Kidney (tissue), 14 donors: ENCODE data around the gene RUNX1. TPM values are rescaled to one million over a fixed set of nuclear protein-coding genes. Genes with fewer than 3 reads are reported as not detected.

ENCODE experiments used
- DNase-seq, 5 donors: peaks; one replicate each; pipeline ENCODE4 v3.0.0-alpha.2; 2013 to 2020
- FAIRE-seq: peaks from 2 replicates; lab custom pipeline; 2012; peaks lifted over from hg19 to GRCh38; lab: Jason Lieb, UNC
- H3K27ac ChIP-seq, 2 donors: one replicate each; pipeline ENCODE4 v1.7.0; 2013; ENCODE audit warnings: low read depth in 2 of 2, low read length in 2 of 2, inconsistent platforms in 1 of 2
- H3K27me3 ChIP-seq: one replicate; pipeline ENCODE4 v1.7.1; 2013; ENCODE audit warnings: low read length, inconsistent platforms; ENCODE audit not compliant: control insufficient read depth, insufficient read depth
- H3K36me3 ChIP-seq, 3 donors: one replicate each; pipeline versions ENCODE4 v1.7.0 to v1.7.1; 2013; ENCODE audit warnings: low read length in 3 of 3, control low read depth in 1 of 3, inconsistent platforms in 1 of 3; ENCODE audit not compliant: insufficient read depth in 3 of 3, control insufficient read depth in 2 of 3
- H3K4me1 ChIP-seq, 3 donors: one replicate each; pipeline versions ENCODE4 v1.7.0 to v1.7.1; 2013; ENCODE audit warnings: low read length in 3 of 3, inconsistent platforms in 1 of 3, low read depth in 1 of 3; ENCODE audit not compliant: control insufficient read depth in 2 of 3, insufficient read depth in 2 of 3
- H3K4me3 ChIP-seq, 3 donors: one replicate each; pipeline versions ENCODE4 v1.7.0 to v1.8.1; 2013; ENCODE audit warnings: low read length in 3 of 3, control low read depth in 1 of 3, inconsistent platforms in 1 of 3
- H3K9ac ChIP-seq, 3 donors: one replicate each; pipeline versions ENCODE4 v1.7.0 to v1.7.1; 2013; ENCODE audit warnings: low read length in 3 of 3, control low read depth in 1 of 3, inconsistent platforms in 1 of 3
- H3K9me3 ChIP-seq, 3 donors: one replicate each; pipeline versions ENCODE4 v1.7.0 to v1.7.1; 2013; ENCODE audit warnings: low read length in 3 of 3, control low read depth in 1 of 3, inconsistent platforms in 1 of 3; ENCODE audit not compliant: control insufficient read depth in 2 of 3, insufficient read depth in 1 of 3
- CTCF ChIP-seq: IDR thresholded peaks from 3 replicates; pipeline ENCODE4 v1.5.1; 2012; ENCODE audit warnings: mild to moderate bottlenecking, moderate library complexity, borderline replicate concordance; ENCODE audit not compliant: insufficient read depth; ENCODE audit errors: extremely low read depth
- intact Hi-C: fragments of 100-400 bp; cut with DNase I; formaldehyde crosslinking; loops from one replicate; pipeline ENCODE4 v1.11.1; 2022
- polyA plus RNA-seq: library from polyadenylated mRNA; stranded (reverse); fragments of 350-450 nt; fragmentation: Illumina TruSeq; extraction: RNeasy Lipid Tissue Mini Kit (QIAGEN cat#74804); gene quantifications from one replicate; pipeline ENCODE4 v1.2.3, GENCODE V29; 2014; ENCODE audit warnings: low read depth, low replicate concordance; ENCODE audit not compliant: insufficient read depth
- total RNA-seq: library from RNA; stranded (reverse); fragmentation: NEBNext Ultra II Directional; extraction: Animal tissue kit (Norgen Biotek cat#: 25700); gene quantifications from one replicate; pipeline ENCODE4 v1.2.1, GENCODE V29; 2021
- donor health status: control.
- donor health status: control.
- donor health status: control.
- donor health status: control.
- donor health status: control.
- donor health status: DM: yes; HTN: yes; CAD: no.
- donor health status: Normal renal cell carcinoma (clear cell type).

The RUNX1 gene
- total and polyA plus RNA-seq, 2 donors from 2014 or later: 1.3 to 58.0 TPM

GRCh38 chr21:34825948-34826548, 223.1 kb downstream of the RUNX1 start:
- Histone ChIP-seq H3K36me3 (no peaks in the 10 kb centered on the region), H3K4me3 (no peak overlapping the region), H3K4me1 (no peaks in the 10 kb centered on the region), H3K9me3 (no peaks in the 10 kb centered on the region), H3K27me3 (no peaks in the 10 kb centered on the region), H3K27ac (no peak overlapping the region), H3K9ac (no peak overlapping the region)
- DNase-seq (no peak), FAIRE-seq (no peak)
- no peak for TF ChIP-seq CTCF
- intact Hi-C loops: no loop called here

- H3K9me3 ChIP-seq: no peaks in the 10 kb centered on the region
- H3K36me3 ChIP-seq: no peaks in the 10 kb centered on the region
- H3K4me1 ChIP-seq: no peaks in the 10 kb centered on the region
- DNase-seq (no peak), FAIRE-seq (no peak)
- no peak overlapping the region for H3K4me3 ChIP-seq
- TF ChIP-seq CTCF: no peak
- no peak overlapping the region for H3K9ac ChIP-seq
- intact Hi-C loops: no loop called here
- H3K27me3 ChIP-seq: no peaks in the 10 kb centered on the region
- no peak overlapping the region for H3K27ac ChIP-seq
Measured at GRCh38 chr21:34825101-34825500, 224.0 kb downstream of the RUNX1 start.

DNA sequence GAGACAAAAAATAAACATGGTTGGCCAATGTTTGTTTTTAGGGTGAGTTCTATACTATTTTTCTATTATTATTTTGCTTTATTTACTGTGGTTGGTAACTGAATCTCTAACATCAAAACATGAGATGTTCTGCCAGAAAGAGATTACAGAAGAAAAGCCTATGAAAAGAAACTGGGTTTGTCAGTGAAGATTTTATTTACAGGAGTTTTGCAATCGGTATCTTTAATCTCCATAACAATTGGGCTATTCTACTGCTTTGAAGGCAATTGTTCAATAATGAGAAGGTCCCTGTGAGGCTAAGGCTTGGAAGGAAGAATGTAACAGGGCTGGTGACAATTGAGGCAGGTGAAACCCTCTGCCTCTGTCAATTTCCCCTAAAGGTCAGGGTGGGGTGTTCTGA, 224.8 kb downstream of the RUNX1 start:
- Histone ChIP-seq H3K27me3 (no peaks in the 10 kb centered on the region), H3K9ac (no peak overlapping the region), H3K4me3 (no peak overlapping the region), H3K4me1 (no peaks in the 10 kb centered on the region), H3K27ac (no peak overlapping the region), H3K9me3 (no peaks in the 10 kb centered on the region), H3K36me3 (no peaks in the 10 kb centered on the region)
- intact Hi-C loops: no loop called here
- no peak for FAIRE-seq
- no peak for TF ChIP-seq CTCF
- no peak for DNase-seq

DNA sequence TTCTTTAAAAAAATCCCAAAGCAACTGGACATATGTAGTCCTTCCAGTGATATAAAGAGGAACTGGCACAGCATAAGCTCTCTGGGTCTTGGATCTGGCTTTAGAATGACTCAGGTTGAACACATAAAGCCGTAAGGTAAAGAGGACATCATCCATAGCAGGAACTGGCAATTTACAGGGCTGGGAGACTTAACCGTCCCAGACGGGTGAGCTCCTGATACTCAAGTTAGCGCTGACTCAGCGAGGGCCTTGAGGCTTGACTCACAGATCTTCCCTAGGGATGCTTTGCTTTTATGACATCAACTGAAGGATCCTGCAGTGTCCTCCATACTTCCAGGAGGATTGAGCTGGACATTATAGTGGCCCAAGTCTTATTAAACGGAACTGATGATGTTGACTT, 226.2 kb downstream of the RUNX1 start:
- intact Hi-C loops: no loop called here
- no peak overlapping the region for H3K27ac ChIP-seq
- H3K4me3 ChIP-seq: no peak overlapping the region
- H3K27me3 ChIP-seq: no peaks in the 10 kb centered on the region
- H3K9me3 ChIP-seq: no peaks in the 10 kb centered on the region
- H3K9ac ChIP-seq: no peak overlapping the region
- no peak for DNase-seq
- no peaks in the 10 kb centered on the region for H3K36me3 ChIP-seq
- TF ChIP-seq CTCF: no peak
- H3K4me1 ChIP-seq: no peaks in the 10 kb centered on the region
- no peak for FAIRE-seq
